ENCODE results near the gene CPA4. TPM values are rescaled to one million over a fixed set of nuclear protein-coding genes. Genes with fewer than 3 reads are reported as not detected.

CPA4 gene
- total and polyA plus RNA-seq, 2 experiments from 2014 or later: not detected

- TF ChIP-seq CTCF (conservative IDR thresholded peaks at IDR 0.05; ENCODE audit: low read depth in 2 of 2) (no peak), ZNF331 (CRISPR knock-in tag; IDR thresholded peaks at IDR 0.05; ENCODE audit: low read depth) (no peak), ETS1 (IDR thresholded peaks at IDR 0.05) (no peak), REST (IDR thresholded peaks at IDR 0.05; ENCODE audit: unreplicated experiment) (no peak), EZH2 (IDR thresholded peaks at IDR 0.05; ENCODE audit: low read depth, unreplicated experiment) (no peak), NANOG (IDR thresholded peaks at IDR 0.05; ENCODE audit: borderline replicate concordance) (no peak), POLR2AphosphoS5 (IDR thresholded peaks at IDR 0.05; ENCODE audit: low read depth) (no peak), ZNF114 (CRISPR knock-in tag; IDR thresholded peaks at IDR 0.05) (no peak)
Measured at GRCh38 chr7:130346941-130347340, 54.0 kb downstream of the CPA4 start (continued).

- Mint-ChIP-seq H3K4me1 (peaks cover 41% of the 10 kb centered on the region), H3K4me3 (no peak overlapping the region), H3K9me3 (0 out of 3 replicates have a peak, but pooled peaks cover 3% of the 10 kb centered on the region), H3K27ac (no peak overlapping the region; the same call in 1 of the 2 replicates), H3K27me3 (ENCODE audit: insufficient read depth, low read depth, poor library complexity) (peaks cover 24% of the 10 kb centered on the region), H3K36me3 (ENCODE audit: low read depth) (no peaks in the 10 kb centered on the region; the same call in 2 of the 3 replicates)
- Histone ChIP-seq H3K9me2 (ENCODE audit: insufficient read depth) (no peaks in the 10 kb centered on the region; the same call in 1 of the 2 replicates), H3K4me2 (no peak overlapping the region; the same call in 1 of the 2 replicates), H3K27ac (ENCODE audit: low read depth) (no peak overlapping the region), H3K27me3 (ENCODE audit: insufficient read depth) (no peaks in the 10 kb centered on the region), H3K79me2 (replicated peaks; ENCODE audit: insufficient read depth) (no peaks in the 10 kb centered on the region), H3K36me3 (ENCODE audit: insufficient read depth) (no peaks in the 10 kb centered on the region), H4K20me1 (replicated peaks; ENCODE audit: insufficient read depth) (no peaks in the 10 kb centered on the region), H2AFZ (peak overlapping the region; percentile 81; the same call in 1 of the 2 replicates), H3K4me1 (ENCODE audit: insufficient read depth) (peaks cover 23% of the 10 kb centered on the region), H3K4me3 (no peak overlapping the region), H3F3A (replicated peaks; ENCODE audit: low read depth) (no peaks in the 10 kb centered on the region)
- peak; percentile 34 for ATAC-seq
- DNase-seq (ENCODE audit: low spot score): no peak
- TF ChIP-seq EZH2 (IDR thresholded peaks at IDR 0.05; ENCODE audit: low read depth, unreplicated experiment): no peak
- TF ChIP-seq ZNF462 (CRISPR knock-in tag; IDR thresholded peaks at IDR 0.05): no peak
- no peak for TF ChIP-seq ZNF331 (CRISPR knock-in tag; IDR thresholded peaks at IDR 0.05; ENCODE audit: low read depth)
- no peak for TF ChIP-seq JUNB (IDR thresholded peaks at IDR 0.05; ENCODE audit: unreplicated experiment)
- no peak for TF ChIP-seq NANOG (IDR thresholded peaks at IDR 0.05; ENCODE audit: borderline replicate concordance)
- TF ChIP-seq ZNF114 (CRISPR knock-in tag; IDR thresholded peaks at IDR 0.05): no peak
Measured at GRCh38 chr7:130349911-130350782, 57.2 kb downstream of the CPA4 start.

Measured in GM23338 (cell line).